CD4-positive, alpha-beta T cell treated with Interleukin-6 at 100 ng/mL for 8 hours (primary cell): ENCODE measurements around the gene FOXK1.
"Not testable (repeated sequence)": the region's sequence is repeated elsewhere in the genome, so short reads cannot be mapped to it uniquely, and the experiment has no call there.

Source experiments
- DNase-seq: peaks from one replicate; pipeline ENCODE4 v3.0.0-alpha.2; 2020; ENCODE audit warnings: mixed read lengths, low spot score

The FOXK1 gene

GRCh38 chr7:4800926-4801838 is 119.1 kb downstream of the FOXK1 start:
- DNase-seq, result no peak

- DNase-seq, result no peak
Measured at GRCh38 chr7:4801839-4802231, 119.7 kb downstream of the FOXK1 start.

- DNase-seq, result not testable (repeated sequence)
Measured at GRCh38 chr7:4802577-4802976, 120.5 kb downstream of the FOXK1 start.

- no peak for DNase-seq
Measured at GRCh38 chr7:4803397-4804241, 121.5 kb downstream of the FOXK1 start.

GRCh38 chr7:4805110-4805983 is 123.3 kb downstream of the FOXK1 start:
- no peak for DNase-seq

GRCh38 chr7:4805984-4806300 is 123.8 kb downstream of the FOXK1 start:
- no peak for DNase-seq

- no peak for DNase-seq
Measured at GRCh38 chr7:4806983-4807597, 125.0 kb downstream of the FOXK1 start.

GRCh38 chr7:4807598-4808016 is 125.5 kb downstream of the FOXK1 start:
- DNase-seq, result no peak

GRCh38 chr7:4808026-4808425 is 125.9 kb downstream of the FOXK1 start:
- DNase-seq, result no peak

- no peak for DNase-seq
Measured at GRCh38 chr7:4808565-4808964, 126.5 kb downstream of the FOXK1 start.

- DNase-seq, result peak; percentile 23
Measured at GRCh38 chr7:4809091-4809591, 127.0 kb downstream of the FOXK1 start.

GRCh38 chr7:4809666-4810065 is 127.6 kb downstream of the FOXK1 start:
- no peak for DNase-seq

GRCh38 chr7:4814433-4814832 is 132.3 kb downstream of the FOXK1 start:
- DNase-seq, result no peak

GRCh38 chr7:4815121-4815520 is 133.0 kb downstream of the FOXK1 start:
- no peak for DNase-seq

GRCh38 chr7:4815609-4816418 is 133.7 kb downstream of the FOXK1 start:
- DNase-seq, result no peak

- no peak for DNase-seq
Measured at GRCh38 chr7:4816419-4817080, 134.5 kb downstream of the FOXK1 start.

- no peak for DNase-seq
Measured at GRCh38 chr7:4817178-4817901, 135.2 kb downstream of the FOXK1 start.

GRCh38 chr7:4818000-4818794 is 136.1 kb downstream of the FOXK1 start:
- DNase-seq, result no peak
